Right lobe of liver (tissue), 6 donors: ENCODE results near the gene SLC48A1. TPM values are rescaled to one million over a fixed set of nuclear protein-coding genes. Genes with fewer than 3 reads are reported as not detected.

Source experiments
- ATAC-seq, 4 donors: fragments of 200-7000 bp; cut with Tn5 transposase; one replicate each; pipeline ENCODE4 v1.9.1; 2020; ENCODE audit warnings: mild to moderate bottlenecking in 4 of 4, moderate library complexity in 4 of 4
- DNase-seq, 3 donors: peaks; one replicate each; pipeline ENCODE4 v3.0.0-alpha.2; 2020
- H3K27ac ChIP-seq, 3 donors: fragments of 200-600 bp; one replicate each; pipeline ENCODE4 v1.8.0; 2022
- H3K27me3 ChIP-seq, 2 donors: fragments of 200-600 bp; one replicate each; pipeline ENCODE4 v1.8.0; 2022
- H3K36me3 ChIP-seq, 4 donors: fragments of 200-600 bp; sonication (generic) in 1 of 4; one replicate each; pipeline versions ENCODE4 v1.5.1 to v1.8.0; 2017 to 2022; ENCODE audit warnings: control low read depth in 1 of 4
- H3K4me1 ChIP-seq, 4 donors: fragments of 200-600 bp; sonication (generic) in 1 of 4; one replicate each; pipeline versions ENCODE4 v1.5.1 to v1.8.0; 2017 to 2022; ENCODE audit warnings: control low read depth in 1 of 4
- H3K4me3 ChIP-seq, 3 donors: fragments of 200-600 bp; one replicate each; pipeline ENCODE4 v1.8.0; 2022
- H3K9me3 ChIP-seq, 4 donors: fragments of 200-600 bp; sonication (generic) in 1 of 4; one replicate each; pipeline versions ENCODE4 v1.5.1 to v1.8.0; 2017 to 2022; ENCODE audit warnings: control low read depth in 1 of 4
- POLR2A ChIP-seq: fragments of 450-650 bp; IDR thresholded peaks from one replicate; pipeline ENCODE4 v1.6.1; 2017; ENCODE audit warnings: antibody characterized with exemption, mild to moderate bottlenecking
- WGBS: methylation state at CpG from one replicate; pipeline ENCODE4 v1.1.6; 2018; ENCODE audit warnings: low coverage, low lambda C conversion rate; ENCODE audit not compliant: insufficient coverage; ENCODE audit errors: missing lambda C conversion rate; 5-methylcytosine and 5-hydroxymethylcytosine counted together
- intact Hi-C, 2 donors: fragments of 100-400 bp; cut with DNase I; formaldehyde crosslinking; loops; one replicate each; pipeline versions ENCODE4 v1.11.2 to v1.14.1; 2022
- total RNA-seq, 6 experiments: library from RNA; depleted of rRNA in 2 of 6; stranded (reverse); fragments of >200 nt in 2 of 6; fragmentation: NEBNext Ultra II Directional in 3 of 6; extraction: Animal tissue kit (Norgen Biotek cat#: 25700) in 3 of 6; gene quantifications; one replicate each; pipeline versions ENCODE4 v1.1.0 to v1.2.4, GENCODE V29; 2016 to 2023
- TF ChIP-seq, protein P1 (sequence below), 4 donors: fragments of 200-600 bp in 3 of 4; fragments of 450-650 bp in 1 of 4; IDR thresholded peaks; one replicate each; pipeline versions ENCODE4 v1.5.1 to v1.8.0; 2016 to 2022; ENCODE audit warnings: antibody characterized with exemption in 4 of 4, mild to moderate bottlenecking in 2 of 4
- donor health status: DM: no; HTN: yes; CAD: no.
- donor health status: DM: no; HTN: no; CAD: no.
- donor health status: DM: no; HTN: no; CAD: no.
- donor health status: DM: no; HTN: yes; CAD: no.
- donor health status: DM: no; HTN: yes; CAD: no.

The SLC48A1 gene
- total RNA-seq, 6 experiments from 2014 or later: 12.4 to 20.4 (median 18.0) TPM

GRCh38 chr12:47739297-47739696, 33.7 kb upstream of the SLC48A1 start:
- WGBS: 62% methylated on average over 2 of the region's 3 CpGs
- intact Hi-C loops: no loop called here
- Histone ChIP-seq H3K9me3 (no peaks in the 10 kb centered on the region), H3K27ac (no peak overlapping the region), H3K4me1 (peaks cover 0 to 19% (median 8%) of the 10 kb centered on the region in 4 donors), H3K27me3 (no peaks in the 10 kb centered on the region), H3K36me3 (no peaks in the 10 kb centered on the region), H3K4me3 (no peak overlapping the region)
- DNase-seq (no peak), ATAC-seq (no peak)
- TF ChIP-seq, protein P1, sequence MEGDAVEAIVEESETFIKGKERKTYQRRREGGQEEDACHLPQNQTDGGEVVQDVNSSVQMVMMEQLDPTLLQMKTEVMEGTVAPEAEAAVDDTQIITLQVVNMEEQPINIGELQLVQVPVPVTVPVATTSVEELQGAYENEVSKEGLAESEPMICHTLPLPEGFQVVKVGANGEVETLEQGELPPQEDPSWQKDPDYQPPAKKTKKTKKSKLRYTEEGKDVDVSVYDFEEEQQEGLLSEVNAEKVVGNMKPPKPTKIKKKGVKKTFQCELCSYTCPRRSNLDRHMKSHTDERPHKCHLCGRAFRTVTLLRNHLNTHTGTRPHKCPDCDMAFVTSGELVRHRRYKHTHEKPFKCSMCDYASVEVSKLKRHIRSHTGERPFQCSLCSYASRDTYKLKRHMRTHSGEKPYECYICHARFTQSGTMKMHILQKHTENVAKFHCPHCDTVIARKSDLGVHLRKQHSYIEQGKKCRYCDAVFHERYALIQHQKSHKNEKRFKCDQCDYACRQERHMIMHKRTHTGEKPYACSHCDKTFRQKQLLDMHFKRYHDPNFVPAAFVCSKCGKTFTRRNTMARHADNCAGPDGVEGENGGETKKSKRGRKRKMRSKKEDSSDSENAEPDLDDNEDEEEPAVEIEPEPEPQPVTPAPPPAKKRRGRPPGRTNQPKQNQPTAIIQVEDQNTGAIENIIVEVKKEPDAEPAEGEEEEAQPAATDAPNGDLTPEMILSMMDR (IDR thresholded peaks at IDR 0.05): no peak
- no peak for TF ChIP-seq POLR2A

GRCh38 chr12:47739979-47740378, 33.1 kb upstream of the SLC48A1 start:
- peaks cover 0 to 19% (median 8%) of the 10 kb centered on the region in 4 donors for H3K4me1 ChIP-seq
- ATAC-seq: no peak
- intact Hi-C loops: loop anchor here in 1 of 2 donors (5.0 kb wide), 1 partner anchor 37 kb away; no protein-coding TSS in a partner anchor
- no peak overlapping the region for H3K4me3 ChIP-seq
- no peaks in the 10 kb centered on the region for H3K9me3 ChIP-seq
- H3K27ac ChIP-seq: no peak overlapping the region
- H3K27me3 ChIP-seq: no peaks in the 10 kb centered on the region
- H3K36me3 ChIP-seq: no peaks in the 10 kb centered on the region
- peak in 1 of 3 donors; percentile 39 for DNase-seq
- TF ChIP-seq POLR2A: no peak
- TF ChIP-seq, protein P1 (IDR thresholded peaks at IDR 0.05): no peak
- 80% methylated on average over 1 of the region's 12 CpGs for WGBS

- Histone ChIP-seq H3K9me3 (no peaks in the 10 kb centered on the region), H3K27ac (no peak overlapping the region), H3K36me3 (no peaks in the 10 kb centered on the region), H3K27me3 (no peaks in the 10 kb centered on the region), H3K4me3 (no peak overlapping the region), H3K4me1 (peaks cover 0 to 19% (median 8%) of the 10 kb centered on the region in 4 donors)
- 43% methylated on average over 1 of the region's 21 CpGs for WGBS
- ATAC-seq (no peak), DNase-seq (no peak)
- TF ChIP-seq POLR2A: no peak
- TF ChIP-seq, protein P1 (IDR thresholded peaks at IDR 0.05): no peak
- intact Hi-C loops: loop anchor here in 1 of 2 donors (5.0 kb wide), 1 partner anchor 37 kb away; no protein-coding TSS in a partner anchor
Measured at GRCh38 chr12:47740606-47741339, 32.3 kb upstream of the SLC48A1 start.

DNA sequence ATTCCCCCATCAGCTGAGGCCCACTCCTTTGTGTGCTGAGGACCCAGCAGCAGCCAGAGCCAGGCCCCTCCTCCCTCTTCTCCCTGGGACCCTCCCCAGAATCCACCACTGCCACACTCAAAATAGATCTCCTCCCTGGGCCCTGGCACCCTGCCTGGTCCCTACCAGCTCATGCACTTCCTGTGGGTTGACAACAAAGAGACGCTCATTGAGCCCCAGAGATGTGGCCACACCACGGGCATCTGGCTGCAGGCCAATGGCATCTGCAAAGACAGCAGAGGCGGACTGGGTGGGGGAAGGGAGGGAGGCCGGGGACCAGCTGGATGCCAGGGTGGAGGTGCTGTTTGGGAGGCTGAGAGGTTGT, 31.7 kb upstream of the SLC48A1 start:
- peaks cover 0 to 14% (median 8%) of the 10 kb centered on the region in 4 donors for H3K4me1 ChIP-seq
- no peaks in the 10 kb centered on the region for H3K36me3 ChIP-seq
- no peaks in the 10 kb centered on the region for H3K27me3 ChIP-seq
- H3K4me3 ChIP-seq: no peak overlapping the region
- no peaks in the 10 kb centered on the region for H3K9me3 ChIP-seq
- ATAC-seq (peak in 1 of 4 donors; percentile 5), DNase-seq (peak; percentile 63 to 74 (median 72))
- no peak overlapping the region for H3K27ac ChIP-seq
- 9% methylated on average over 3 of the region's 4 CpGs for WGBS
- intact Hi-C loops: loop anchor here in 1 of 2 donors (5.0 kb wide), 1 partner anchor 36 kb away; no protein-coding TSS in a partner anchor
- no peak for TF ChIP-seq POLR2A
- TF ChIP-seq, protein P1 (IDR thresholded peaks at IDR 0.05): no peak
